HG02884 (cell line): ENCODE results near the gene HPN.

Source experiments
- ATAC-seq: cut with Tn5 transposase; IDR thresholded peaks from one replicate; pipeline ENCODE4 v1.9.1; 2021; ENCODE audit warnings: mild to moderate bottlenecking, moderate library complexity; ENCODE audit not compliant: unreplicated experiment

Gene HPN

DNA sequence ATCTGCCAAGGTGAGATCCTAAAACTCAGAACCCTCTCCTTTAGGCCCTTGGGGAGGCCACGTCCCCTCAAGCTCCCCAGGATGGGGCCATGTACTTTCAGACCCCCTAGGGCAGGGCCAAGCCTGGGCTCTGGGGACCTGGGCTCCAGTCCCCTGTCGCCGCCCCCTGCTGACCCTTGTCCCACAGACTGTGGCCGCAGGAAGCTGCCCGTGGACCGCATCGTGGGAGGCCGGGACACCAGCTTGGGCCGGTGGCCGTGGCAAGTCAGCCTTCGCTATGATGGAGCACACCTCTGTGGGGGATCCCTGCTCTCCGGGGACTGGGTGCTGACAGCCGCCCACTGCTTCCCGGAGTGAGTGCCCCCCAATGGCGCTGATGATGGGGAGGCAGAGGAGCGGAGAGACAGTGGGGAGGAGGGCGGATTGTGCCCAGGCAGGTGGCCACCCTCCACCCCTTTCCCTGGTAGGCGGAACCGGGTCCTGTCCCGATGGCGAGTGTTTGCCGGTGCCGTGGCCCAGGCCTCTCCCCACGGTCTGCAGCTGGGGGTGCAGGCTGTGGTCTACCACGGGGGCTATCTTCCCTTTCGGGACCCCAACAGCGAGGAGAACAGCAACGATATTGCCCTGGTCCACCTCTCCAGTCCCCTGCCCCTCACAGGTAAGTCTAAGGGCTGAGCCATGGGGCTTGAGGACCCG is 18.8 kb downstream of the HPN start:
- no peak for ATAC-seq

- no peak for ATAC-seq
Measured at GRCh38 chr19:35061583-35062373, 20.3 kb downstream of the HPN start.

DNA sequence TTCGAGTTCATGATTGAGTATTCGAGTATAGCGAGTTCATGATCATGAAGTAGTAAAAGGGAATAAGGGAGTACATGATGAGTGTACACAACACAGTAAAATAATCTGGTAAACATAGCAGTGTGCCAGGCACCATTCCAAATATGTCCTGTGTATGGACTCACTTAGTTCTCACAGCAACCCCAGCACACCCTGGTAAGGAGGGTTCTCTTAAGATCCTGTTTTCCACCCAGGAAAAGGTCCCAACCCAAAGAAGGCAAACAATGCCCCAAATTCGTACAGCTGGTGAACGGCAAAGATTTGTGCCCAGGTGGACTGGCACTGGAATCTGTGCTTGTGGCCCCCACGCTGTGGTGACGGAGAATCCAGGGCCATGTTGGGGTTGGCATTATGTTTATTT is 21.4 kb downstream of the HPN start:
- no peak for ATAC-seq

- no peak for ATAC-seq
Measured at GRCh38 chr19:35063940-35064818, 22.7 kb downstream of the HPN start.

GRCh38 chr19:35065574-35065973 is 24.1 kb downstream of the HPN start:
- no peak for ATAC-seq

DNA sequence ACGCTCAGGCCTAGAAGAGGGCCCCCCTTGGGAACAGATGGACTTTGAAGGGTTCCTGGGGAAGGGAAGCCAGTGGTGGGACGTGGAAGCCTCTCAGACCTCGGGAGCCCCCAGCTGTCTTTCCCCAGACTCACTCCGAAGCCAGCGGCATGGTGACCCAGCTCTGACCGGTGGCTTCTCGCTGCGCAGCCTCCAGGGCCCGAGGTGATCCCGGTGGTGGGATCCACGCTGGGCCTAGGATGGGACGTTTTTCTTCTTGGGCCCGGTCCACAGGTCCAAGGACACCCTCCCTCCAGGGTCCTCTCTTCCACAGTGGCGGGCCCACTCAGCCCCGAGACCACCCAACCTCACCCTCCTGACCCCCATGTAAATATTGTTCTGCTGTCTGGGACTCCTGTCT is 24.6 kb downstream of the HPN start:
- ATAC-seq: no peak

DNA sequence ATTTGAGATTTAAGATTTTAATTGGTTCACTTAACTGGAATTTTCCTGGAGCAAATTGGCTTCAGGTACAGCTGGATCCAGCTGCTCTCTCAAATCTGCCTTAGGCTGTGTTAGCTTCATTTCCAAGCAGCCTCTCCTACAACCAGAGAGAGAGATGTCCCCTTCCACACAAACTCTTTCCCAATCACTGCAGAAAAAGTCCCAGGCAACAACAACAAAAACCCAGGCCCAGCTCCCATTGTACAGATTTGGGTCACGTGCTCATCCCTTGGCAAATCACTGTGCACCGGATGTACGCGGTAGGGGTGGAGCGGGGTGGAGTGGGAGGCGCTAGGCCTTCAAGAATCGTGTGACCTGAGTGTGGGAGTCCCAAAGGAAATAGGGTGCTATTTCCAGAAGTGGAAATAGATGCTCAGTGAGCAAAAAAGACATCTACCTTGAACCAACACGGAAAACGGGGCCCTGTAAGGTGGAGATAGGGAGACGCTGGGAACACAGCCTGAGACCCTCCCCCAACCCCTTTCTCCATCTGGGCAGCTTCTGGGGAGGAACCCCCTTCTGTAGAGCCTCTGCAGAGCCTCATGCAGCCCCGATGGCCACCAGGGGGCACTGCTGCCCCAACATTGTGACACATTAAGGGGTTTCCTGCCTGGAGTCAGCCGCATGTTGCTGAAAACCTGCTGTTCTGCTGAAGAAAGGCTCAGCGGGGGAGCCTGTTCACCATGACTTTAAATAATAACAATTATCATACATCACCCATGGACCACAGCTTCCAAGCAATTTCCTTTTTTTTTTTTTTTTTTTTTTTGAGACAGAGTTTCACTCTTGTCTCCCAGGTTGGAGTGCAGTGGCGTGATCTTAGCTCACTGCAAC is 25.4 kb downstream of the HPN start:
- ATAC-seq: no peak

DNA sequence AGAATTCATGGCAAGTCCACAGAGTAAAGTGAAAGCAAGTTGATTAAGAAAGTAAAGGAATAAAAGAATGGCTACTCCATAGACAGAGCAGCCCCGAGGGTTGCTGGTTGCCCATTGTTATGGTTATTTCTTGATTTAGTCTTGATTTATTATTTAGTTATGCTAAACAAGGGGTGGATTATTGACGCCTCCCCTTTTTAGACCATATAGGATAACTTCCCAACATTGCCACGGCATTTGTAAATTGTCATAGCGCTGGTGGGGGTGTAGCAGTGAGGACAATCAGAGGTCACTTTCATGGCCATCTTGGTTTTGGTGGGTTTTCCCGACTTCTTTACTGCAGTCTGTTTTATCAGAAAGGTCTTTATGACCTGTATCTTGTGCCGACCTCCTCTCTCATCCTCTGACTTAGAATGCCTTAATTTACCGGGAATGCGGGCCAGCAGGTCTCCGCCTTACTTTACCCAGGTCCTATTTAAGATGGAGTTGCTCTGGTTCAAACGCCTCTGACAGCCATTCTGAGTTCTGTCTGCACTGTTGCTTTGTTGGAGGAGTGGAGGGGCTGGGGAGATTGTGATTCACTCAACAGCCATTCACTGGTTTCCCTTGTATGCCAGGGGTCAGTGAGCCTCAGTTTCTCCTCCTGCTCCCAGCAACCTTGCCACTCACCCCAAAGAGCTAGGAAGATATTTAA is 27.6 kb downstream of the HPN start:
- no peak for ATAC-seq

- ATAC-seq: no peak
Measured at GRCh38 chr19:35069696-35070095, 28.2 kb downstream of the HPN start.

- ATAC-seq: no peak
Measured at GRCh38 chr19:35070471-35070870, 28.9 kb downstream of the HPN start.

DNA sequence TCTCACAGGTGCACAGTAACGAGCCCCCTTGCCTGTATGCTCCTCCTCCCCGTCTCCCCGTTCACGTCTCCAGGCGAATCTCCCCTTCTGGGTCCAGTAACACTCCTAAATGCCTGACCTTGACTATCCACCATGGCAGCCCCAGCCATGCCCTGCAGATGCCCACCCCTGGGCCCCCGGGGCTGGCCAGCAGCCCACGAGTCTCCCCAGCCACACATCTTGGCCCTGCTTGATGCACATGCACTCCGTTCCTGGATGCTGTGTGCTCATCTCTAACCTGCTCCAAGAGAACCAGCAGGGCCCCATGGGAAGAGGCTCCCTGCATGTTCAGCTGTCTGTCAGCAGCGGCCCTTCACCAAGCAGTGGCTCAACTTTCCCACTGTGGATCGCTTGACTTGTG is 32.0 kb downstream of the HPN start:
- ATAC-seq: no peak

DNA sequence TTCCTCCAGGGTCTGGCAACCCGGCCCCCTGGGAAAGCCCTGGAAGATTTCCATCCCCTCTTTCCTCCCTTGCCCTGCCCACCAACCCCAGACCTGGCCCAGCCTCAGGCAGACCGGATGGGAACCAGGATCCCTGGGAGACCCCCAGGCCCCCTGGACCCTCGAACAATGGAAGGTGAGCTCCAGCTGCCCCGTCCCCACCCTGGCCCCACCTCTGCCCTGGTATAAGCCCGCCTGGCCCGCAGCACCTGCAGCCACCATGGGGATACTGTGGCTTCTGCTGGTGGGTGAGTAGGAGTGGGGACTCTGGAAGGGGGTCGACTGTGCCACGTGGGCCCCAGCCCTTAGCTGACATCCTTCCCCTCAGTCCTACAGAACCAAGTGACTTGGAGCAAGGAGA is 32.4 kb downstream of the HPN start:
- no peak for ATAC-seq

GRCh38 chr19:35074426-35075201 is 33.1 kb downstream of the HPN start:
- no peak for ATAC-seq

DNA sequence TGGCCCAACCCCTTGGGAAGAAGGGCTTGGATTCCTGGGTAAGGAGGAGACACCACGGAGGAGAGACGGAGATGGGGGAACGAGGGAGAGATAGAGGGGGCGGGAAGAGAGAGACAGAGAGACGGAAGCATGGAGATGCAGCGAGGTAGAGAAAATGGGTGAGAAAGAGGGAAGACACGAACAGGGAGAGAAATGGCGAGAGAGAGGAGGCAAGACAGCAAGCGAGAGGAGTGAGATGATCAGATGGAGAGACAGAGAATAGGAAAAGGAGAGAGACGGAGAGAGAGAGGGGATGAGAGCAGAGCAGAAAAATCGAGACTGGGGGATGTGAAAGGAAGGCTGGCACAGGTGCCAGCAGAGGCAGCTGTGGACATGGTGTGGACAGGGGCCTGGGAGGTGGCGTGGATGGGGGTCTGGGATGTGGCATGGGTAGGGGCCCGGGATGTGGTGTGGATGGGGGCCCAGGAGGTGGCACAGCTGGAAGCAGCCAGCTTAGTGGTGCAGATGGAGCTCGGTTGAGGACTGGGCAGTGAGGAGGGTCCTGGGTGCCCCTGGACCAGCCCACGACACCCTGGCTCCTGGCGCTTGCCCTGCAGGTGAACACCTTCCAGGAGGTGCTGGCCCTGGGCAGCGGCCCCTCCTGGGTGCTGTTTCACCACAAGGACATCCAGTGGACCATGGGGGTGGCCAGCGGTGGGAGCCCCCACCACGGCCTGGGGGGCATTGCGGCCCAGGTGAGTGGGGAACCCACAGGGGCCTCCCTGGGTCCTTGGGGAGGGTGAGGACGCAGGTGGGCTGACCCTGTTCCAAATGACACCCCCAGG is 33.9 kb downstream of the HPN start:
- no peak for ATAC-seq

DNA sequence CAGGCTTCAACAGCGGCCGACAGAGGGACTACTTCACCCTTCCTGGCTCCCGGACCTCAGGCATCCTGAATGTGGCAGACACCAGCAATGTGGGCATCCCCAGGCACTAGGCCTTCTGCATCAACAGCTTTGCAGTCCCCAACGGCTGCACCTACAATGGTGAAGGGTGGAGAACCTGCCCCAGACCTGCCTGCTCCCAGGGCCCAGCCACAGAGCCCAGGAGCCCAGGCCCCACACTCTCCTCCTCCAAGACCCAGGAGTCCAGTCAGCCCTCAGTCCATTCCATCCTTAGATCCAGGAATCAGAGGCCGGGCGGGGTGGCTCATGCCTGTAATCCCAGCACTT is 34.5 kb downstream of the HPN start:
- no peak for ATAC-seq

- ATAC-seq: no peak
Measured at GRCh38 chr19:35076657-35077056, 35.1 kb downstream of the HPN start.

- ATAC-seq: no peak
Measured at GRCh38 chr19:35077411-35078223, 36.1 kb downstream of the HPN start.

GRCh38 chr19:35079826-35080225 is 38.3 kb downstream of the HPN start:
- no peak for ATAC-seq
